Upper lobe of left lung (tissue), 6 donors: ENCODE results near the gene FAM89A. TPM values are rescaled to one million over a fixed set of nuclear protein-coding genes. Genes with fewer than 3 reads are reported as not detected.

Experiments
- ATAC-seq, 2 donors: fragments of 200-7000 bp; cut with Tn5 transposase; one replicate each; pipeline ENCODE4 v1.9.1; 2022; ENCODE audit warnings: mild to moderate bottlenecking in 2 of 2, moderate library complexity in 2 of 2; ENCODE audit not compliant: low FRiP score in 2 of 2
- DNase-seq, 2 donors: peaks; one replicate each; pipeline ENCODE4 v3.0.0-alpha.2; 2019 to 2020
- H3K27ac ChIP-seq, 4 donors: fragments of 200-600 bp; sonication (generic); one replicate each; pipeline ENCODE4 v1.5.1; 2016 to 2019
- H3K27me3 ChIP-seq, 4 donors: fragments of 200-600 bp; sonication (generic); one replicate each; pipeline ENCODE4 v1.5.1; 2017 to 2019
- H3K36me3 ChIP-seq, 4 donors: fragments of 200-600 bp; sonication (generic); one replicate each; pipeline ENCODE4 v1.5.1; 2016 to 2019
- H3K4me1 ChIP-seq, 4 donors: fragments of 200-600 bp; sonication (generic); one replicate each; pipeline ENCODE4 v1.5.1; 2018 to 2019
- H3K4me3 ChIP-seq, 4 donors: fragments of 200-600 bp; sonication (generic); one replicate each; pipeline ENCODE4 v1.5.1; 2017 to 2019; ENCODE audit warnings: mild to moderate bottlenecking in 2 of 4, moderate library complexity in 1 of 4
- H3K9me3 ChIP-seq, 4 donors: fragments of 200-600 bp; sonication (generic); one replicate each; pipeline ENCODE4 v1.5.1; 2018 to 2019
- CTCF ChIP-seq, 6 experiments: fragments of 450-650 bp in 4 of 6; fragments of 200-600 bp in 2 of 6; sonication (generic) in 2 of 6; IDR thresholded peaks; one replicate each; pipeline ENCODE4 v1.5.1; 2016 to 2019; ENCODE audit warnings: antibody characterized with exemption in 6 of 6
- EP300 ChIP-seq, 4 donors: sonication (generic); formaldehyde crosslinking; IDR thresholded peaks; one replicate each; pipeline ENCODE4 v1.5.1; 2017; ENCODE audit warnings: antibody characterized with exemption in 4 of 4, control low read depth in 2 of 4
- POLR2A ChIP-seq, 4 donors: fragments of 450-650 bp; IDR thresholded peaks; one replicate each; pipeline ENCODE4 v1.5.1; 2016 to 2017; ENCODE audit warnings: antibody characterized with exemption in 4 of 4, mild to moderate bottlenecking in 2 of 4
- POLR2AphosphoS5 ChIP-seq, 2 donors: sonication (generic); formaldehyde crosslinking; IDR thresholded peaks; one replicate each; pipeline ENCODE4 v1.5.1; 2017; ENCODE audit warnings: antibody characterized with exemption in 2 of 2
- WGBS, 2 donors: methylation state at CpG; one replicate each; pipeline ENCODE4 v1.1.5; 2017 to 2018; 5-methylcytosine and 5-hydroxymethylcytosine counted together
- total RNA-seq, 6 donors: library from RNA; depleted of rRNA in 4 of 6; stranded (reverse); fragments of >200 nt in 4 of 6; gene quantifications; one replicate each; pipeline versions ENCODE4 v1.1.0 to v1.2.1, GENCODE V29; 2016 to 2021
- donor health status: DM: no; HTN: no; CAD: no; lungs with moderate emphysema.
- donor health status: DM: no; HTN: yes; CAD: no; lungs with severe emphysema.

FAM89A gene
- total RNA-seq, 6 donors from 2014 or later, result 17.8 to 64.5 (median 39.3) TPM

- H3K27ac ChIP-seq, result no peak overlapping the region
- no peaks in the 10 kb centered on the region for H3K9me3 ChIP-seq
- H3K4me1 ChIP-seq, result no peaks in the 10 kb centered on the region
- no peak for TF ChIP-seq EP300 (IDR thresholded peaks at IDR 0.05)
- no peak for TF ChIP-seq POLR2AphosphoS5 (IDR thresholded peaks at IDR 0.05)
- TF ChIP-seq POLR2A (IDR thresholded peaks at IDR 0.05), result no peak
- TF ChIP-seq CTCF (IDR thresholded peaks at IDR 0.05), result no peak
- no peaks in the 10 kb centered on the region for H3K27me3 ChIP-seq
- 73 to 88% methylated on average over 6 of the region's 6 CpGs for WGBS, 2 donors
- H3K4me3 ChIP-seq, result no peak overlapping the region
- ATAC-seq (no peak), DNase-seq (no peak)
- no peaks in the 10 kb centered on the region for H3K36me3 ChIP-seq
These were observed 35.4 kb upstream of the FAM89A start for GRCh38 chr1:231075497-231075896.

GRCh38 chr1:231075020-231075419, 35.0 kb upstream of the FAM89A start:
- Histone ChIP-seq H3K9me3 (no peaks in the 10 kb centered on the region), H3K36me3 (no peaks in the 10 kb centered on the region), H3K4me1 (no peaks in the 10 kb centered on the region), H3K4me3 (no peak overlapping the region), H3K27ac (no peak overlapping the region), H3K27me3 (no peaks in the 10 kb centered on the region)
- no peak for TF ChIP-seq EP300 (IDR thresholded peaks at IDR 0.05)
- TF ChIP-seq CTCF (IDR thresholded peaks at IDR 0.05), result no peak
- no peak for TF ChIP-seq POLR2A (IDR thresholded peaks at IDR 0.05)
- TF ChIP-seq POLR2AphosphoS5 (IDR thresholded peaks at IDR 0.05), result no peak
- ATAC-seq (no peak), DNase-seq (no peak)
- WGBS, 2 donors, result 88 to 91% methylated on average over 5 to 6 of the region's 6 CpGs

GRCh38 chr1:231074046-231074445, 34.0 kb upstream of the FAM89A start:
- WGBS, 2 donors, result 92% methylated on average over 2 of the region's 2 CpGs

GRCh38 chr1:231073331-231073730, 33.3 kb upstream of the FAM89A start:
- H3K27ac ChIP-seq, result no peak overlapping the region
- 93 to 97% methylated on average over 3 of the region's 3 CpGs for WGBS, 2 donors
- DNase-seq (no peak), ATAC-seq (no peak)
- no peaks in the 10 kb centered on the region for H3K36me3 ChIP-seq
- TF ChIP-seq EP300 (IDR thresholded peaks at IDR 0.05), result no peak
- no peak for TF ChIP-seq POLR2A (IDR thresholded peaks at IDR 0.05)
- TF ChIP-seq POLR2AphosphoS5 (IDR thresholded peaks at IDR 0.05), result no peak
- TF ChIP-seq CTCF (IDR thresholded peaks at IDR 0.05), result no peak
- no peaks in the 10 kb centered on the region for H3K9me3 ChIP-seq
- H3K4me3 ChIP-seq, result no peak overlapping the region
- no peaks in the 10 kb centered on the region for H3K27me3 ChIP-seq
- H3K4me1 ChIP-seq, result no peaks in the 10 kb centered on the region

More at GRCh38 chr1:231074046-231074445, 34.0 kb upstream of the FAM89A start:
- Histone ChIP-seq H3K4me3 (no peak overlapping the region), H3K27ac (no peak overlapping the region), H3K9me3 (no peaks in the 10 kb centered on the region), H3K4me1 (no peaks in the 10 kb centered on the region), H3K27me3 (no peaks in the 10 kb centered on the region), H3K36me3 (no peaks in the 10 kb centered on the region)
- no peak for ATAC-seq
- DNase-seq, result no peak
- TF ChIP-seq POLR2AphosphoS5 (IDR thresholded peaks at IDR 0.05), result no peak

- no peak overlapping the region for H3K4me3 ChIP-seq
- TF ChIP-seq CTCF (IDR thresholded peaks at IDR 0.05), result no peak
- no peak for TF ChIP-seq EP300 (IDR thresholded peaks at IDR 0.05)
- TF ChIP-seq POLR2AphosphoS5 (IDR thresholded peaks at IDR 0.05), result no peak
- TF ChIP-seq POLR2A (IDR thresholded peaks at IDR 0.05), result no peak
- no peaks in the 10 kb centered on the region for H3K27me3 ChIP-seq
- ATAC-seq (no peak), DNase-seq (no peak)
- no peak overlapping the region for H3K27ac ChIP-seq
- WGBS, 2 donors, result 35 to 50% methylated on average over 3 of the region's 3 CpGs
- no peaks in the 10 kb centered on the region for H3K4me1 ChIP-seq
- H3K9me3 ChIP-seq, result no peaks in the 10 kb centered on the region
- no peaks in the 10 kb centered on the region for H3K36me3 ChIP-seq
These were observed 32.5 kb upstream of the FAM89A start for GRCh38 chr1:231072502-231073094.
